Smooth muscle cell of the brain vasculature (primary cell): Measurements from ENCODE around the gene LITAF.
"Not testable (repeated sequence)": the region's sequence is repeated elsewhere in the genome, so short reads cannot be mapped to it uniquely, and the experiment has no call there.

Experiments used
- DNase-seq: peaks from one replicate; pipeline ENCODE4 v3.0.0-alpha.2; 2012; ENCODE audit warnings: low read depth, low spot score

LITAF gene

GRCh38 chr16:11621539-11621919, 34.8 kb upstream of the LITAF start:
- no peak for DNase-seq

- no peak for DNase-seq
Measured at GRCh38 chr16:11620243-11621003, 33.7 kb upstream of the LITAF start.

GRCh38 chr16:11619327-11619851, 32.7 kb upstream of the LITAF start:
- DNase-seq = no peak

GRCh38 chr16:11618107-11618717, 31.5 kb upstream of the LITAF start:
- no peak for DNase-seq

- DNase-seq = no peak
Measured at GRCh38 chr16:11615748-11616447, 29.2 kb upstream of the LITAF start.

- no peak for DNase-seq
Measured at GRCh38 chr16:11614587-11615175, 28.0 kb upstream of the LITAF start.

- no peak for DNase-seq
Measured at GRCh38 chr16:11613381-11614303, 26.9 kb upstream of the LITAF start.

GRCh38 chr16:11612665-11613025, 25.9 kb upstream of the LITAF start:
- DNase-seq = no peak

GRCh38 chr16:11611871-11612664, 25.3 kb upstream of the LITAF start:
- no peak for DNase-seq

GRCh38 chr16:11610580-11610979, 23.9 kb upstream of the LITAF start:
- no peak for DNase-seq

- no peak for DNase-seq
Measured at GRCh38 chr16:11610121-11610505, 23.4 kb upstream of the LITAF start.

- DNase-seq = no peak
Measured at GRCh38 chr16:11609474-11610120, 22.9 kb upstream of the LITAF start.

- DNase-seq = no peak
Measured at GRCh38 chr16:11605891-11606290, 19.2 kb upstream of the LITAF start.

GRCh38 chr16:11605564-11605886, 18.8 kb upstream of the LITAF start:
- DNase-seq = no peak

GRCh38 chr16:11604783-11605563, 18.3 kb upstream of the LITAF start:
- DNase-seq = no peak

- DNase-seq = not testable (repeated sequence)
Measured at GRCh38 chr16:11604296-11604695, 17.6 kb upstream of the LITAF start.

GRCh38 chr16:11603331-11603750, 16.6 kb upstream of the LITAF start:
- no peak for DNase-seq

- no peak for DNase-seq
Measured at GRCh38 chr16:11602321-11602720, 15.6 kb upstream of the LITAF start.

- no peak for DNase-seq
Measured at GRCh38 chr16:11601911-11602310, 15.2 kb upstream of the LITAF start.
